OCI-LY1 (cell line): ENCODE results near the gene GLIS1.

Source experiments
- H2AFZ ChIP-seq: fragments of 200-600 bp; sonication (generic), shearing (Covaris generic); 2 replicates; pipeline ENCODE4 v1.6.0; 2014; ENCODE audit warnings: antibody characterized with exemption, mild to moderate bottlenecking, low read length
- H3F3A ChIP-seq: fragments of 200-600 bp; sonication (generic), shearing (Covaris generic); 2 replicates; pipeline ENCODE4 v1.6.0; 2014; ENCODE audit warnings: mild to moderate bottlenecking, antibody characterized with exemption, low read length, moderate library complexity; ENCODE audit not compliant: insufficient read depth
- H3K27ac ChIP-seq: fragments of 200-600 bp; sonication (generic); 2 replicates; pipeline ENCODE4 v1.5.1; 2014; ENCODE audit warnings: low read length, mixed run types, mild to moderate bottlenecking, low read depth; ENCODE audit not compliant: poor library complexity, severe bottlenecking
- H3K27me3 ChIP-seq: fragments of 200-600 bp; sonication (generic); 2 replicates; pipeline ENCODE4 v1.6.0; 2014; ENCODE audit warnings: antibody characterized with exemption, mild to moderate bottlenecking, low read length, moderate library complexity; ENCODE audit not compliant: insufficient read depth
- H3K36me3 ChIP-seq: fragments of 200-600 bp; sonication (generic); 2 replicates; pipeline ENCODE4 v1.6.1; 2014; ENCODE audit warnings: mild to moderate bottlenecking, antibody characterized with exemption, low read length, moderate library complexity, mixed read lengths; ENCODE audit not compliant: insufficient read depth
- H3K4me1 ChIP-seq: fragments of 200-600 bp; sonication (generic); 2 replicates; pipeline ENCODE4 v1.5.1; 2014; ENCODE audit warnings: mild to moderate bottlenecking, low read length, moderate library complexity; ENCODE audit not compliant: insufficient read depth, severe bottlenecking
- H3K4me2 ChIP-seq: fragments of 200-600 bp; sonication (generic), shearing (Covaris generic); 2 replicates; pipeline ENCODE4 v1.6.1; 2014; ENCODE audit warnings: low read length
- H3K4me3 ChIP-seq: fragments of 200-600 bp; sonication (generic); 2 replicates; pipeline ENCODE4 v1.5.1; 2014; ENCODE audit warnings: low read length, low read depth, mild to moderate bottlenecking, mixed read lengths; ENCODE audit not compliant: poor library complexity, severe bottlenecking
- H3K79me2 ChIP-seq: fragments of 200-600 bp; shearing (Covaris generic); 2 replicates; pipeline ENCODE4 v1.6.1; 2016; ENCODE audit warnings: mixed run types, low read length, mixed read lengths; ENCODE audit not compliant: insufficient read depth
- H3K9ac ChIP-seq: fragments of 200-600 bp; sonication (generic), shearing (Covaris generic); 2 replicates; pipeline ENCODE4 v1.6.1; 2014; ENCODE audit warnings: mild to moderate bottlenecking, low read length, mixed read lengths
- H3K9me2 ChIP-seq: fragments of 200-600 bp; sonication (generic), shearing (Covaris generic); 2 replicates; pipeline ENCODE4 v1.6.1; 2014; ENCODE audit warnings: low read depth, mild to moderate bottlenecking, low read length, mixed read lengths
- H3K9me3 ChIP-seq: fragments of 200-600 bp; shearing (Covaris generic); 2 replicates; pipeline ENCODE4 v1.6.1; 2014; ENCODE audit warnings: low read length, mixed read lengths
- H4K20me1 ChIP-seq: fragments of 200-600 bp; sonication (generic), shearing (Covaris generic); 2 replicates; pipeline ENCODE4 v1.6.0; 2016; ENCODE audit warnings: mild to moderate bottlenecking, low read length; ENCODE audit not compliant: insufficient read depth
- EZH2 ChIP-seq: fragments of 200-600 bp; sonication (generic), shearing (Covaris generic); IDR thresholded peaks from 2 replicates; pipeline ENCODE4 v1.8.0; 2017; ENCODE audit warnings: borderline replicate concordance, mixed run types, mild to moderate bottlenecking, antibody characterized with exemption, low read length, moderate library complexity, mixed read lengths
- TF ChIP-seq, protein P1 (sequence below): fragments of 200-600 bp; sonication (generic), shearing (Covaris generic); IDR thresholded peaks from 2 replicates; pipeline ENCODE4 v1.5.1; 2017; ENCODE audit warnings: mild to moderate bottlenecking, antibody characterized with exemption, low read length, moderate library complexity, mixed read lengths

Gene GLIS1

DNA sequence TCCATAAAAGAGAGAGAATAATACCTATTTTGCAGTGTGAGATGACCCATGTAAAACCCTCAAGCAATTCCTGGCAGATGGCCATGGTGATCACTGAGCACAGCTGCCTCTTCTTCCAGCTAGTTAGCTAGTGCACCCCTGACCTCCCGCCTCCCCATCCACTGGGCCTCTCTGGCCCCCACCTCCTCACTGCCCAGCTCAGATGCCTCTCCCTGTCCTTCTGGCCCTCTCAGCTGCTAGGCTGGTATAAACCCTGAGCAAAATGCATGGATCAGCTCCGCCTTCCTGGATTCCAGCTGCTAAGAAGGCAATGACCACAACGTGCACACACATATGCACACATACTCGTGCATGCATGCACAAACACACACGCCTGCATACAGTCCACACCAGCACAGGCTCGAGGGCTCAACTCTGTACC is 162.6 kb downstream of the GLIS1 start:
- Histone ChIP-seq H3K9me3 (no peaks in the 10 kb centered on the region), H3K36me3 (no peaks in the 10 kb centered on the region), H3K27ac (no peak overlapping the region), H3F3A (no peaks in the 10 kb centered on the region), H3K27me3 (peaks cover 3% of the 10 kb centered on the region; the same call in 1 of the 2 replicates), H3K9ac (no peak overlapping the region), H3K9me2 (no peaks in the 10 kb centered on the region), H3K4me1 (no peaks in the 10 kb centered on the region), H2AFZ (no peak overlapping the region), H4K20me1 (no peaks in the 10 kb centered on the region), H3K79me2 (no peaks in the 10 kb centered on the region), H3K4me3 (no peak overlapping the region), H3K4me2 (no peak overlapping the region)
- TF ChIP-seq, protein P1, sequence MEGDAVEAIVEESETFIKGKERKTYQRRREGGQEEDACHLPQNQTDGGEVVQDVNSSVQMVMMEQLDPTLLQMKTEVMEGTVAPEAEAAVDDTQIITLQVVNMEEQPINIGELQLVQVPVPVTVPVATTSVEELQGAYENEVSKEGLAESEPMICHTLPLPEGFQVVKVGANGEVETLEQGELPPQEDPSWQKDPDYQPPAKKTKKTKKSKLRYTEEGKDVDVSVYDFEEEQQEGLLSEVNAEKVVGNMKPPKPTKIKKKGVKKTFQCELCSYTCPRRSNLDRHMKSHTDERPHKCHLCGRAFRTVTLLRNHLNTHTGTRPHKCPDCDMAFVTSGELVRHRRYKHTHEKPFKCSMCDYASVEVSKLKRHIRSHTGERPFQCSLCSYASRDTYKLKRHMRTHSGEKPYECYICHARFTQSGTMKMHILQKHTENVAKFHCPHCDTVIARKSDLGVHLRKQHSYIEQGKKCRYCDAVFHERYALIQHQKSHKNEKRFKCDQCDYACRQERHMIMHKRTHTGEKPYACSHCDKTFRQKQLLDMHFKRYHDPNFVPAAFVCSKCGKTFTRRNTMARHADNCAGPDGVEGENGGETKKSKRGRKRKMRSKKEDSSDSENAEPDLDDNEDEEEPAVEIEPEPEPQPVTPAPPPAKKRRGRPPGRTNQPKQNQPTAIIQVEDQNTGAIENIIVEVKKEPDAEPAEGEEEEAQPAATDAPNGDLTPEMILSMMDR = no peak
- TF ChIP-seq EZH2 = no peak

DNA sequence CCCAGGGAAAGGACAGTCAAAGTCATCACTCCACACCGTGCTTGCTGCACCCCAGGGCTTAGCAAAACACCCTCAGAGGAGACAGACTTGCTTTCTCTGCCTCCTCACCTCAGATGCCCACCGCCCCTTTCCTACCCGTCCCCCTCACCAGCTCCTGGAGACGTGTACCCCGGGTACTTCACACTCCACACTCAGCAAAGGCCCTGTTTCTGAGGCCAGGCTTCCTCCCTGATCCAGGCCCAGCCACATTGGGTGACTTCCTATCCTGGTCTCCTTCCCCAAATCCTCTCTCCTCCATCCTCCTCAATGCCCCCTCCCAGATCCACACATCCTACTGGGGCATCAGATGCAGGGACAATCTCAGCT is 163.0 kb downstream of the GLIS1 start:
- no peaks in the 10 kb centered on the region for H3K36me3 ChIP-seq
- no peak overlapping the region for H2AFZ ChIP-seq
- no peaks in the 10 kb centered on the region for H3K9me2 ChIP-seq
- H3K9ac ChIP-seq = no peak overlapping the region
- no peak overlapping the region for H3K27ac ChIP-seq
- no peaks in the 10 kb centered on the region for H3K79me2 ChIP-seq
- H3K27me3 ChIP-seq = peaks cover 3% of the 10 kb centered on the region; the same call in 1 of the 2 replicates
- no peaks in the 10 kb centered on the region for H3F3A ChIP-seq
- no peak overlapping the region for H3K4me3 ChIP-seq
- H4K20me1 ChIP-seq = no peaks in the 10 kb centered on the region
- TF ChIP-seq EZH2 = no peak
- TF ChIP-seq, protein P1 = no peak
- H3K4me1 ChIP-seq = no peaks in the 10 kb centered on the region
- no peak overlapping the region for H3K4me2 ChIP-seq
- H3K9me3 ChIP-seq = no peaks in the 10 kb centered on the region

DNA sequence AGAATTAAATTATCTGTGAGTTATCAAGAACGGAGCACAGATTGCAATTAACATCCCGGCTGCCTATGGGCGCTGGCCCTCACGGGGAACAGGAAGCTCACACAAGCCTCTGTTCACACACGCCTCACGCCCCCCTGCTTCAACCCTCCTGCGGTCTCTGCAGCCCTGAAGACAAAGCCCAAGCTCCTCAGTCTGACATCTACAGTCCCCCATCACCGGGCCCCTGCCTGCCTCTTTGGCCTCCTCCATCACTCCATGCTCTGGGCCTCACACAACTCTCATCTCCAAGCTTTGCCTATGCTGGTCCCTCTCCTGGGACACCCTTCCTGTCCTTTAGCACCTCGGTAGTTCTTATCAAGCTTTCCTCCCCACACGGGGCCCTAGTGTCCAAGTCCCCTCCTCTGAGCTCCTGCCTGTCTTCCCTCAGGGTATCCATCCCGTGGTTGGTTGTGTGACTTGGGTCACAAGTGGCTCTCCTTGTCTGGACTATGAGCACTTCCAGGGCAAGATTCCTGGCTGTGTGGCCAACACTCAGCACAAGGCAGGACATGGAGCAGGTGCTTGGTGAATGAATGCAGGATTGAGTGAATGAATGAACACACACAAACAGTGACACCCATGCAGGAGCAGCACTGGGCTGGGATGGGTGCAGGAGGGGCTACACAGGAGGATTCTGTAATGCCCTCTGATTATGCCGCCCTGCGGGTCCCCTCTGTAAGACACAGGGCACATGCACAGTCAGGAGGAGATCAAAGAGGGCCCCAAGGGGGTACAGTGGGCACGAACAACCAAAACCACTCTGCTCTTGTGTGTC is 163.6 kb downstream of the GLIS1 start:
- Histone ChIP-seq H3K27ac (no peak overlapping the region), H3K79me2 (no peaks in the 10 kb centered on the region), H3F3A (no peaks in the 10 kb centered on the region), H3K4me3 (no peak overlapping the region), H3K9ac (no peak overlapping the region), H3K4me1 (no peaks in the 10 kb centered on the region), H3K27me3 (peaks cover 3% of the 10 kb centered on the region; the same call in 1 of the 2 replicates), H3K9me2 (no peaks in the 10 kb centered on the region), H4K20me1 (no peaks in the 10 kb centered on the region), H3K4me2 (no peak overlapping the region), H3K36me3 (no peaks in the 10 kb centered on the region), H3K9me3 (no peaks in the 10 kb centered on the region), H2AFZ (no peak overlapping the region)
- no peak for TF ChIP-seq EZH2
- TF ChIP-seq, protein P1 = no peak
